AG04449 (cell line): Measurements from ENCODE around the gene LTBP2.

Source experiments
- CTCF ChIA-PET: fragments of 350-600 bp; formaldehyde crosslinking; extraction: SDS; loops from one replicate; lab custom pipeline; 2021; ENCODE audit warnings: antibody characterized with exemption; lab: Yijun Ruan, JAX
- POLR2A ChIA-PET: fragments of 400-600, 350-600 bp; formaldehyde crosslinking; extraction: SDS; loops from one replicate; lab custom pipeline; 2020; ENCODE audit warnings: antibody characterized with exemption, inconsistent platforms; lab: Yijun Ruan, JAX
- DNase-seq: peaks from one replicate; pipeline ENCODE4 v3.0.0-alpha.2; 2010; ENCODE audit warnings: low read depth, low spot score
- H3K4me3 ChIP-seq: 2 replicates; pipeline ENCODE4 v1.5.1; 2011; ENCODE audit warnings: low read depth, mild to moderate bottlenecking, control low read depth, low read length
- TF ChIP-seq, protein P1 (sequence below): IDR thresholded peaks from one replicate; pipeline ENCODE4 v1.5.1; 2011; ENCODE audit warnings: mild to moderate bottlenecking, moderate library complexity, low read length, control low read depth, inconsistent platforms; ENCODE audit not compliant: insufficient read depth; ENCODE audit errors: missing control alignments

Gene LTBP2

DNA sequence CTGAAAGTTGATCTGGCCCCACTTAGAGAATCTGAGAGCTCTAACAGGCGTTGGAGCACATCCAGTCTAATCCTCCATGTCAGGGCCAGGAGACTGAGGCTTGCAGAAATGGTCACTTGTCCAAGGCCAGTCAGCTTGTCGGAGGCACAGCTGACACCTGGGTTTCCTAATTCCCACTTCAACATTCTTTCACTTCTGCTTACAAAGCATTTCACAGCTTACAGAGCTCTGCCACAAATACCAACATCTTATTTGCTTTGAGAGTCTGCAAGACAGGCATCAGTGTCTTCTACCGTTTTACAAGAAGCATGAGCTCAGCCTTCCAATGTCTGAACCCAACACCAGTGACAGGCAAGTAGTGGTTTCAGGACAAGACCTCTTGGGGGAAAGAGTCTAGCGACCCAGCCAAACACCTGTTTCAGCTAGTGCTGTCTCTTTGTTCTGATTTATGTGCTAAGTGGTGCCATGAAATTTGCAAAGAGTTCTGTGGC is 86.6 kb downstream of the LTBP2 start:
- POLR2A ChIA-PET: no interaction called here
- no peak overlapping the region for H3K4me3 ChIP-seq
- CTCF ChIA-PET: interaction anchor here (1.5 to 2.1 kb wide), 2 partner anchors 10 to 36 kb away, joined by 3 to 7 read pairs; no protein-coding TSS in a partner anchor
- DNase-seq: no peak
- TF ChIP-seq, protein P1, sequence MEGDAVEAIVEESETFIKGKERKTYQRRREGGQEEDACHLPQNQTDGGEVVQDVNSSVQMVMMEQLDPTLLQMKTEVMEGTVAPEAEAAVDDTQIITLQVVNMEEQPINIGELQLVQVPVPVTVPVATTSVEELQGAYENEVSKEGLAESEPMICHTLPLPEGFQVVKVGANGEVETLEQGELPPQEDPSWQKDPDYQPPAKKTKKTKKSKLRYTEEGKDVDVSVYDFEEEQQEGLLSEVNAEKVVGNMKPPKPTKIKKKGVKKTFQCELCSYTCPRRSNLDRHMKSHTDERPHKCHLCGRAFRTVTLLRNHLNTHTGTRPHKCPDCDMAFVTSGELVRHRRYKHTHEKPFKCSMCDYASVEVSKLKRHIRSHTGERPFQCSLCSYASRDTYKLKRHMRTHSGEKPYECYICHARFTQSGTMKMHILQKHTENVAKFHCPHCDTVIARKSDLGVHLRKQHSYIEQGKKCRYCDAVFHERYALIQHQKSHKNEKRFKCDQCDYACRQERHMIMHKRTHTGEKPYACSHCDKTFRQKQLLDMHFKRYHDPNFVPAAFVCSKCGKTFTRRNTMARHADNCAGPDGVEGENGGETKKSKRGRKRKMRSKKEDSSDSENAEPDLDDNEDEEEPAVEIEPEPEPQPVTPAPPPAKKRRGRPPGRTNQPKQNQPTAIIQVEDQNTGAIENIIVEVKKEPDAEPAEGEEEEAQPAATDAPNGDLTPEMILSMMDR: no peak

- H3K4me3 ChIP-seq: no peak overlapping the region
- no peak for DNase-seq
- CTCF ChIA-PET: no interaction called here
- TF ChIP-seq, protein P1: no peak
- POLR2A ChIA-PET: no interaction called here
Observed at GRCh38 chr14:74524812-74525135, 87.3 kb downstream of the LTBP2 start.

- ChIA-PET POLR2A (no interaction called here), CTCF (no interaction called here)
- DNase-seq: no peak
- no peak overlapping the region for H3K4me3 ChIP-seq
- TF ChIP-seq, protein P1: no peak
Observed at GRCh38 chr14:74524076-74524811, 87.8 kb downstream of the LTBP2 start.

DNA sequence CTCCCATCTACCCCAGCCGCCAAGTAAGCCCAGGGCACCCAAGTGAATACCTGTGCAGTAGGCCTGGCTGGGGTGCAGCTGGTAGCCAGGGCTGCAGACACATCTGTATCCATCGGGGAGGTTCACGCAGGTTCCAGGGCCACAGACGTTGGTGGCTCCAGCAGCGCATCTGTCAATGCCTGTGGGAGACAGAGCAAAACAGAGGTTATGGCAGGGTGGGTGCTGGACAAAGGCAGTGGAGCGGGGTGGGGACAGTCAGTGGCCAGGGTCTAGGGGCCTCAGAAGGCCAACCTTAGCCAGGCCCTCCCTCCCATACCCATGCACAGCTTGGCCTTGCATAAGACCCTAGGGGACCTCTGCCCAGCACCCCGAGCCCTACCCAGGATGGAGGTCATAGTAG is 89.3 kb downstream of the LTBP2 start:
- no peak overlapping the region for H3K4me3 ChIP-seq
- no peak for DNase-seq
- ChIA-PET CTCF (no interaction called here), POLR2A (no interaction called here)
- TF ChIP-seq, protein P1: no peak

DNA sequence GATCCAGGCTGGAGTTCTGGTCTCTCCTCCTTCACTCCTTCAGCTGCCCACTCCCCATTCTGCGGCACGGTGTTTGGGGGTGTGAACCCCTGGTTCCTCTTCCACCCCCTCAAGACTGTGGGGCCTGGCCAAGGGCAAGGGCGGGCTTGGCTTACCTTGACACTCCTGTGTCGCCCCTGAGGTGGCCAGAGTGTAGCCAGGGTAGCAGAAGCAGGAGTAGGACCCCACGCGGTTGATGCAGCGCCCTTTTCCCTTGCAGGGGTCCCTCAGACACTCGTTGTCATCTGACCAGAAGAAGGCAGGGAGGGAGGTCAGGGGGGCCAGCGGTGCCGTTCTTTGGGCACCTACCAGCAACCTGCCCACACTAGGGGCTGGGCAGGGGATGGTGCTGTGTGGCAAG is 90.3 kb downstream of the LTBP2 start:
- CTCF ChIA-PET: no interaction called here
- no peak overlapping the region for H3K4me3 ChIP-seq
- DNase-seq: no peak
- TF ChIP-seq, protein P1: no peak
- POLR2A ChIA-PET: no interaction called here

DNA sequence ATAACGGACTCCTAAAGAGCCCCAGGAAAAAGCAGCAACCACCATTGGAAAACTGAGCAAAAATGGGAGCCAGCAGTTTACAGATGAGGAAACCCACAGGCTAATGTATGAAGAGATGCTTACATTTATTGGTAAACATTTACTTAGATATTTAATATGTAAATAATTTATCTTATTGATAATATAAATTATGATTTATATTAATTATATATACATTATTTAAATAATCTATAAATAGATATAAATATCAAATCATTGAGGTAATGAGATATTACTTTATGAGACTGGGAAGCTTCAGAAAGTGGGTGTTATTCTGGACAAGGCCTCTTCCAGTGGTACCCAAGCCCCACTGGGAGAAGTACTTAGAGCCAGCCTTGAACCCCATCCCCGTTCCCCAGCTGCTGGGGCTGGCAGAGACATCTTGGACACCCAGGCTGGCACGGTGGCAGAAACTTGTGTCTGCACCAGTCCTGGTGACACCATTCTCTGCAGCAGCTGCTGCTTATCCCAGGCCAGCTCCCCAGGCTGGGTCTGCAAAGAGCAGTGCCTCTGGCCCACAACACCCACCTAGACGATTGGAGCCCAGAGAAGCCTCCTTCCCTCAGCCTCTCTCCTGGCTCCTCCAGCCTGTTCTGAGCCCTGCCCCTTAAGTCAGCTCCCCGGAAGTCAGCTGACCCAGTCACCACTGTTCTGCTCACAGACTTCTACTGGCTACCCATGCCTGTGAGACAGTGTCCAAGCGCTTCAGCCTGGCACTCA is 92.5 kb downstream of the LTBP2 start:
- DNase-seq: no peak
- H3K4me3 ChIP-seq: no peak overlapping the region
- ChIA-PET POLR2A (no interaction called here), CTCF (interaction anchor here (1.0 to 1.4 kb wide), 3 partner anchors 11 to 19 kb away, joined by 3 read pairs; no protein-coding TSS in a partner anchor)
- TF ChIP-seq, protein P1: no peak
